ENCODE results near the gene DHRS7. TPM values are rescaled to one million over a fixed set of nuclear protein-coding genes. Genes with fewer than 3 reads are reported as not detected.

DHRS7 gene
- total RNA-seq, 1 donor, result 52.5 TPM

DNA sequence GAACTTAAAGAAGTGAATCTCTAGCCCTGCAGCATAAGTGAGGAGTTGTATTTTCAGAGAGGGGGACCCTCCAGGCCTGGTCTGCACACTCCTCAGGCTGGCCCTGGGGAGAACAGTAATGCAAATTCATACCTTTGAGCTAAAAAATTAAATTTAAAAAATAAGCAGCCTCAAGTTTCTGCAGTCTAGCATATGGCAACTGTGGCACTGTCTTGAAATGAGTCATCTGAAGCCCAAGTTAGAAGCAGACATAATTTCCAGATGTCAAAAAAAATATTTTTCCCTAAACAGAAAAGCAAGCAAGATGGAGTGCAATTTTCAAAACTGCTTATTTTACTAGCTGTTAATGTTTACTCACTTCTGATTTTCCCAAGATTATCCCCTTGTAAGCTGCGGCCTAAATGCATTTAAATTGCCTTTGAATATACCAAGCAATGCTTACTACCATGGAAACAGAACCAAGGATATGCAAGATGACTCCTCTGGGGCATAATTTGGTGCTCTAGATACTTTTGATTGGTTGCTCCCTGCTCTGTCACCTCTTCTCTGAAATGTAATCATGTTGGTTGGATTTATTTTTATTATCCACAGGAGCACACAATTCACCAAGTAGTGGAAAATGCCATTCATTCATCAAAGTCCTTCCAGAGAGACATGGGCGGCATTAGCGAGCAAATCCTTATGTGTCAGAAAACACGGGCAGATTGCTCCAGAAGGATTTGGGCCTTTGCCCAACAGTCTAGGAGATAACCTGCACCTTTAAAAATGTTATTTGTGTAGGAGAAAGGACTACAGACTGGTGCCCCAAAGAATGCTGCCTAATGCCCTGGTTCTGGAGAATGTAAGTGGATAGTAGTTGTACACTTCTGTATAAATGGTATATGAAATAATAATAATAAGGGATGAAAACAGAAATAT is 25.0 kb upstream of the DHRS7 start:
- H3K4me3 ChIP-seq (ENCODE audit: insufficient read depth, low read length), result no peak overlapping the region
- H3K4me1 ChIP-seq (ENCODE audit: insufficient read depth, low read length), result no peaks in the 10 kb centered on the region
- H3K9me3 ChIP-seq (ENCODE audit: low read depth, low read length), result no peaks in the 10 kb centered on the region
- H3K27ac ChIP-seq (ENCODE audit: low read depth, low read length), result no peak overlapping the region
- H3K4me2 ChIP-seq (ENCODE audit: insufficient read depth, low read length), result no peak overlapping the region
- no peak for DNase-seq (ENCODE audit: insufficient read length, low spot score, missing footprints)
- no peak for TF ChIP-seq CTCF (IDR thresholded peaks at IDR 0.05; ENCODE audit: extremely low read depth, low read depth, low read length)
- H2AFZ ChIP-seq (ENCODE audit: low read length), result no peak overlapping the region
- H3K27me3 ChIP-seq (ENCODE audit: insufficient read depth, low read length), result no peaks in the 10 kb centered on the region
- H4K20me1 ChIP-seq (ENCODE audit: insufficient read depth, low read length), result no peaks in the 10 kb centered on the region
- no peaks in the 10 kb centered on the region for H3K79me2 ChIP-seq (ENCODE audit: insufficient read depth, low read length)
- H3K36me3 ChIP-seq (ENCODE audit: insufficient read depth, low read length), result no peaks in the 10 kb centered on the region

DNA sequence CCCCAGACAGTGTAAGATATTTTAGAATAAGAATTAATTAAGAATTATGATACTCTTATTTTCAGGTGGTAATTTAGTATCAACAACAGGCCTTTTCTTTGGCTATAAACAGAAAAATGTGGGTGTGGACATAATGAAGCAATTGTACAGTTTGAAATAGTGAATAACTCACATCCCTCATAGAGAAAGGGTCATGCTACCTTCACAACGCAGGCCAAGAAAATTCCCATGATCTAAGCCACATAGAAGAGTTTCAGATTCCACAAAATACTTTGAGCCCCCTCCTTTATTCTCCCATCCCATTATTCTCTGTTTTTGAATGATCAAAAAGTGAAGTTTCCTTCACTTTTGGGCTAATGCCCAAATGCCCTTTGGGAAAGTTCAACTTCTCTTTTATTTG is 23.5 kb upstream of the DHRS7 start:
- TF ChIP-seq CTCF (IDR thresholded peaks at IDR 0.05; ENCODE audit: extremely low read depth, low read depth, low read length), result no peak
- Histone ChIP-seq H3K4me1 (ENCODE audit: insufficient read depth, low read length) (peaks cover 2% of the 10 kb centered on the region), H3K9me3 (ENCODE audit: low read depth, low read length) (no peaks in the 10 kb centered on the region), H2AFZ (ENCODE audit: low read length) (no peak overlapping the region), H3K27me3 (ENCODE audit: insufficient read depth, low read length) (no peaks in the 10 kb centered on the region), H4K20me1 (ENCODE audit: insufficient read depth, low read length) (no peaks in the 10 kb centered on the region), H3K36me3 (ENCODE audit: insufficient read depth, low read length) (no peaks in the 10 kb centered on the region), H3K4me3 (ENCODE audit: insufficient read depth, low read length) (no peak overlapping the region), H3K79me2 (ENCODE audit: insufficient read depth, low read length) (no peaks in the 10 kb centered on the region), H3K4me2 (ENCODE audit: insufficient read depth, low read length) (no peak overlapping the region), H3K27ac (ENCODE audit: low read depth, low read length) (no peak overlapping the region)
- DNase-seq (ENCODE audit: insufficient read length, low spot score, missing footprints), result no peak

DNA sequence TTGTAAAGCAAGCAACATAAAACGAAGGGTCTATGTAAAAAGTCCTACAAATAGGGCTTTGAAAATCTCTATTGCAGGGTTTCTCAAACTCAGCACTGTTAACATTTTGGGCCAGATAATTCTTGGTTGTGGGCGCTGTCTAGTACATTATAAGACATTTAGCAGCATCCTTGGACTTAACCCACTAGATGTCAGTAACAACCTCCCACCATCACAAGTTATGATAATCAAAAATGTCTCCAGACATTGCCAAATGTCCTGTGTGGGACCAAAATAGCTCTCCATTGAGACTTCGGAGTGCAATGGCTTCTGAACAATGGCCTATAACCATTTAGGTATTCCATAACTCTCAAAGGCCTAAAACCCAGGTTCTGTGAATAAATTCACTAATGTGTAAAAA is 22.9 kb upstream of the DHRS7 start:
- peak; percentile 15 for TF ChIP-seq CTCF (IDR thresholded peaks at IDR 0.05; ENCODE audit: extremely low read depth, low read depth, low read length)
- DNase-seq (ENCODE audit: insufficient read length, low spot score, missing footprints), result no peak
- H3K27me3 ChIP-seq (ENCODE audit: insufficient read depth, low read length), result no peaks in the 10 kb centered on the region

DNA sequence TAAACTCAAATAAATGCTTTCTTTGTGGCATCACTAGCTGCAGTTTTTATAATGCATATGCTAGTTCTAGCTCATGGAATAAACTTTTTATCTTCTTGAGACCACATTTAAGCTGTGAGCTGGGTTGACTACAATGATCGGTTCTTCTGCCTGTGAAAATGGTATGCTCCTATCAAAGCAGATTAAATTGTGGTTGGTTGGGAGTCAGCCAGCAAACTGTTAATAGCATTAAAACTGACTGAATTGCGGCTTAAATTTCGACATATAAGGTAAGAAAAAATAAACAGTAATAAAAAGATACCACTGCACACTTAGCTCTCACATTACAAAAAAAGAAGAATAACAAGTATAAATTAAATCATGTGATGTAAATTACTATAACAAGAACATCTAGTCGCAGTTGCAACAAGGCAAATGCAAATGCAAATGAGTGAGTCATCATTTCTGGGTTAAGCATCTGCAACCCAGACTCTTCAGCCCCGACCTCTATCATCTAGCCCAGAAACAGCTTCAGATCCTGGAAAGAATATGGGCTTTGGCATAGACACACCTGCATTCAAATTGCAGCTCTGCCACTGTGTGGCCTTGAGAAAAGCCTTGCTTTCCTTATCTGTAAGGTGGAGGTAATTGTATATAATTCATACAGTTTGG is 19.8 kb upstream of the DHRS7 start:
- no peak overlapping the region for H3K4me2 ChIP-seq (ENCODE audit: insufficient read depth, low read length)
- H3K79me2 ChIP-seq (ENCODE audit: insufficient read depth, low read length), result no peaks in the 10 kb centered on the region
- H3K9me3 ChIP-seq (ENCODE audit: low read depth, low read length), result no peaks in the 10 kb centered on the region
- no peaks in the 10 kb centered on the region for H4K20me1 ChIP-seq (ENCODE audit: insufficient read depth, low read length)
- H3K4me1 ChIP-seq (ENCODE audit: insufficient read depth, low read length), result peaks cover 2% of the 10 kb centered on the region
- H2AFZ ChIP-seq (ENCODE audit: low read length), result no peak overlapping the region
- no peaks in the 10 kb centered on the region for H3K27me3 ChIP-seq (ENCODE audit: insufficient read depth, low read length)
- H3K27ac ChIP-seq (ENCODE audit: low read depth, low read length), result no peak overlapping the region
- no peaks in the 10 kb centered on the region for H3K36me3 ChIP-seq (ENCODE audit: insufficient read depth, low read length)
- TF ChIP-seq CTCF (IDR thresholded peaks at IDR 0.05; ENCODE audit: extremely low read depth, low read depth, low read length), result no peak
- H3K4me3 ChIP-seq (ENCODE audit: insufficient read depth, low read length), result no peak overlapping the region
- DNase-seq (ENCODE audit: insufficient read length, low spot score, missing footprints), result no peak

More for the DNA sequence above, 22.9 kb upstream of the DHRS7 start:
- Histone ChIP-seq H3K9me3 (ENCODE audit: low read depth, low read length) (no peaks in the 10 kb centered on the region), H3K79me2 (ENCODE audit: insufficient read depth, low read length) (no peaks in the 10 kb centered on the region), H3K4me2 (ENCODE audit: insufficient read depth, low read length) (no peak overlapping the region), H3K4me1 (ENCODE audit: insufficient read depth, low read length) (peaks cover 2% of the 10 kb centered on the region), H3K36me3 (ENCODE audit: insufficient read depth, low read length) (no peaks in the 10 kb centered on the region), H4K20me1 (ENCODE audit: insufficient read depth, low read length) (no peaks in the 10 kb centered on the region), H3K4me3 (ENCODE audit: insufficient read depth, low read length) (no peak overlapping the region), H2AFZ (ENCODE audit: low read length) (no peak overlapping the region), H3K27ac (ENCODE audit: low read depth, low read length) (no peak overlapping the region)

Measured in osteoblast (primary cell).